ENCODE data around the gene ENOX1. TPM values are rescaled to one million over a fixed set of nuclear protein-coding genes. Genes with fewer than 3 reads are reported as not detected.

Gene ENOX1
- total and polyA plus RNA-seq, 2 donors (not counting 3 experiments of a cell fraction or from before 2014, with no cell fraction given) = 0.17 to 0.97 TPM

- H3K9me3 ChIP-seq (replicated peaks; ENCODE audit: control insufficient read depth, insufficient read depth, low read length) = no peaks in the 10 kb centered on the region
- H2AFZ ChIP-seq (ENCODE audit: low read depth, low read length) = no peak overlapping the region
- H3K9ac ChIP-seq (replicated peaks; ENCODE audit: extremely low read depth, insufficient read depth, low read length) = no peak overlapping the region
- no peaks in the 10 kb centered on the region for H3K27me3 ChIP-seq (ENCODE audit: control insufficient read depth in 2 of 2, insufficient read depth in 2 of 2, low read length in 2 of 2)
- H3K4me2 ChIP-seq (ENCODE audit: insufficient read depth, low read length) = no peak overlapping the region
- POLR2A ChIA-PET = no interaction called here
- CTCF ChIA-PET = interaction anchor here (0.9 to 1.2 kb wide), 3 partner anchors 12 to 586 kb away, joined by 3 read pairs; no protein-coding TSS in a partner anchor
- dilution Hi-C loops (cut with MboI; ENCODE audit: extremely low pct_ligation_motif_present, low sequenced_read_pairs) (no loop called here), intact Hi-C loops (cut with micrococcal nuclease) (no loop called here)
- H3K79me2 ChIP-seq (ENCODE audit: control insufficient read depth, insufficient read depth, low read length) = no peaks in the 10 kb centered on the region
- H3K27ac ChIP-seq (ENCODE audit: insufficient read depth, low read depth, low read length) = no peak overlapping the region
- H3K4me1 ChIP-seq (ENCODE audit: control insufficient read depth, extremely low read depth, insufficient read depth, low read length) = peaks cover 2% of the 10 kb centered on the region
- TF ChIP-seq CTCF (IDR thresholded peaks at IDR 0.05; ENCODE audit: extremely low read depth in 1 of 2, insufficient read depth in 1 of 2, low read depth in 1 of 2, low read length in 2 of 2) (no peak), POLR2AphosphoS5 (IDR thresholded peaks at IDR 0.05; ENCODE audit: insufficient read depth, low read depth, low read length) (no peak), EZH2 (IDR thresholded peaks at IDR 0.05; ENCODE audit: borderline replicate concordance, low read depth, low read length, severe bottlenecking) (no peak)
- no peak overlapping the region for H3K4me3 ChIP-seq (replicated peaks in 1 of 3; ENCODE audit: insufficient read depth in 1 of 3, low read depth in 1 of 3, low read length in 3 of 3)
- DNase-seq (ENCODE audit: low read depth, low spot score) (no peak), FAIRE-seq (no peak)
- H3K9me1 ChIP-seq (replicated peaks; ENCODE audit: control insufficient read depth, extremely low read depth, insufficient read depth, low read length) = no peaks in the 10 kb centered on the region
- no peaks in the 10 kb centered on the region for H4K20me1 ChIP-seq (replicated peaks; ENCODE audit: control insufficient read depth, extremely low read depth, insufficient read depth, low read length)
- H3K36me3 ChIP-seq (ENCODE audit: control insufficient read depth in 2 of 2, extremely low read depth in 1 of 2, insufficient read depth in 2 of 2, low read length in 2 of 2) = no peaks in the 10 kb centered on the region
- no TSS peak for BruUV-seq (replicated peaks)
Observed at GRCh38 chr13:43555667-43556066, 231.1 kb downstream of the ENOX1 start.

GRCh38 chr13:43551897-43552456, 234.8 kb downstream of the ENOX1 start:
- BruUV-seq (replicated peaks) = no TSS peak
- H3K79me2 ChIP-seq (ENCODE audit: control insufficient read depth, insufficient read depth, low read length) = no peaks in the 10 kb centered on the region
- no peaks in the 10 kb centered on the region for H3K27me3 ChIP-seq (ENCODE audit: control insufficient read depth in 2 of 2, insufficient read depth in 2 of 2, low read length in 2 of 2)
- ChIA-PET POLR2A (interaction anchor here (0.7 kb wide), 1 partner anchor 1206 kb away, joined by 6 read pairs; no protein-coding TSS in a partner anchor), CTCF (no interaction called here)
- H3K27ac ChIP-seq (ENCODE audit: insufficient read depth, low read depth, low read length) = no peak overlapping the region
- TF ChIP-seq MYC (IDR thresholded peaks at IDR 0.05; ENCODE audit: low read depth, low read length) (no peak), JUN (IDR thresholded peaks at IDR 0.05; ENCODE audit: borderline replicate concordance, insufficient read depth, insufficient read length, low read depth) (no peak), POLR2AphosphoS5 (IDR thresholded peaks at IDR 0.05; ENCODE audit: insufficient read depth, low read depth, low read length) (no peak), MAX (IDR thresholded peaks at IDR 0.05; ENCODE audit: insufficient read depth, insufficient read length) (no peak), EZH2 (IDR thresholded peaks at IDR 0.05; ENCODE audit: borderline replicate concordance, low read depth, low read length, severe bottlenecking) (no peak), POLR2A (IDR thresholded peaks at IDR 0.05; ENCODE audit: low read depth, low read length) (no peak), CTCF (IDR thresholded peaks at IDR 0.05; ENCODE audit: extremely low read depth in 1 of 2, insufficient read depth in 1 of 2, low read depth in 1 of 2, low read length in 2 of 2) (no peak), FOS (IDR thresholded peaks at IDR 0.05; ENCODE audit: borderline replicate concordance, insufficient read depth, low read length) (no peak), GATA2 (IDR thresholded peaks at IDR 0.05; ENCODE audit: insufficient read depth, insufficient read length, low read depth, low read length) (no peak)
- H3K4me2 ChIP-seq (ENCODE audit: insufficient read depth, low read length) = no peak overlapping the region
- no peaks in the 10 kb centered on the region for H3K9me1 ChIP-seq (replicated peaks; ENCODE audit: control insufficient read depth, extremely low read depth, insufficient read depth, low read length)
- no peak for DNase-seq (ENCODE audit: low read depth, low spot score)
- H2AFZ ChIP-seq (ENCODE audit: low read depth, low read length) = no peak overlapping the region
- FAIRE-seq = no peak
- peaks cover 2% of the 10 kb centered on the region for H3K4me1 ChIP-seq (ENCODE audit: control insufficient read depth, extremely low read depth, insufficient read depth, low read length)
- no peak overlapping the region for H3K4me3 ChIP-seq (replicated peaks in 1 of 3; ENCODE audit: insufficient read depth in 1 of 3, low read depth in 1 of 3, low read length in 3 of 3)
- no peaks in the 10 kb centered on the region for H4K20me1 ChIP-seq (replicated peaks; ENCODE audit: control insufficient read depth, extremely low read depth, insufficient read depth, low read length)
- H3K36me3 ChIP-seq (ENCODE audit: control insufficient read depth in 2 of 2, extremely low read depth in 1 of 2, insufficient read depth in 2 of 2, low read length in 2 of 2) = no peaks in the 10 kb centered on the region
- no peaks in the 10 kb centered on the region for H3K9me3 ChIP-seq (replicated peaks; ENCODE audit: control insufficient read depth, insufficient read depth, low read length)
- dilution Hi-C loops (cut with MboI; ENCODE audit: extremely low pct_ligation_motif_present, low sequenced_read_pairs) (no loop called here), intact Hi-C loops (cut with micrococcal nuclease) (no loop called here)
- H3K9ac ChIP-seq (replicated peaks; ENCODE audit: extremely low read depth, insufficient read depth, low read length) = no peak overlapping the region
